Measurements from ENCODE around the gene CLDN25.
"Not testable (repeated sequence)": the region's sequence is repeated elsewhere in the genome, so short reads cannot be mapped to it uniquely, and the experiment has no call there.

CLDN25 gene

GRCh38 chr11:113781682-113782081 lies 2.1 kb downstream of the CLDN25 start:
- no peak overlapping the region for H3K4me3 ChIP-seq (ENCODE audit: low read depth, low read length)
- TF ChIP-seq, protein P1, sequence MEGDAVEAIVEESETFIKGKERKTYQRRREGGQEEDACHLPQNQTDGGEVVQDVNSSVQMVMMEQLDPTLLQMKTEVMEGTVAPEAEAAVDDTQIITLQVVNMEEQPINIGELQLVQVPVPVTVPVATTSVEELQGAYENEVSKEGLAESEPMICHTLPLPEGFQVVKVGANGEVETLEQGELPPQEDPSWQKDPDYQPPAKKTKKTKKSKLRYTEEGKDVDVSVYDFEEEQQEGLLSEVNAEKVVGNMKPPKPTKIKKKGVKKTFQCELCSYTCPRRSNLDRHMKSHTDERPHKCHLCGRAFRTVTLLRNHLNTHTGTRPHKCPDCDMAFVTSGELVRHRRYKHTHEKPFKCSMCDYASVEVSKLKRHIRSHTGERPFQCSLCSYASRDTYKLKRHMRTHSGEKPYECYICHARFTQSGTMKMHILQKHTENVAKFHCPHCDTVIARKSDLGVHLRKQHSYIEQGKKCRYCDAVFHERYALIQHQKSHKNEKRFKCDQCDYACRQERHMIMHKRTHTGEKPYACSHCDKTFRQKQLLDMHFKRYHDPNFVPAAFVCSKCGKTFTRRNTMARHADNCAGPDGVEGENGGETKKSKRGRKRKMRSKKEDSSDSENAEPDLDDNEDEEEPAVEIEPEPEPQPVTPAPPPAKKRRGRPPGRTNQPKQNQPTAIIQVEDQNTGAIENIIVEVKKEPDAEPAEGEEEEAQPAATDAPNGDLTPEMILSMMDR (IDR thresholded peaks at IDR 0.05; ENCODE audit: insufficient read depth, low read depth, low read length, missing control alignments) = no peak
- DNase-seq (ENCODE audit: low read depth) = no peak

DNA sequence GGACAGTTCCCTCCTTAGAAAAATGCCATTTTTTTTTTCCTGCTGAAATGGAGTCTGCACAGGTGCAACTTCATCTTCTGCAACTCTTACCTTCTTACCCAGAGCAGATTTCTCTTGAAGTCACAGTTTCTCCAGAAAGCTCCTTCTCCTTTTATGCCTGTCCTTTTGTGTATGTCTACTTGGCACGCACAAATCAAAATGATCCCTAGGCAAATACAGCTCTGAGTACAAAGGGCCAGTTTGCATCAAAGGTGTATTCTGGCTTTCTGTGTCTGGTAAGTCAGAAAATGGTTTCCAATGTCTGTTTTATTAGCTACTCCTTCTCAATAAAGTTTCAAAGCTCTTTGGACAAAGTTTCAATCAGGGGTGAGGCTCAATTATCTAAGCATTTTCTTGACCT lies 2.5 kb downstream of the CLDN25 start:
- TF ChIP-seq, protein P1 (IDR thresholded peaks at IDR 0.05; ENCODE audit: insufficient read depth, low read depth, low read length, missing control alignments) = no peak
- no peak overlapping the region for H3K4me3 ChIP-seq (ENCODE audit: low read depth, low read length)
- no peak for DNase-seq (ENCODE audit: low read depth)

DNA sequence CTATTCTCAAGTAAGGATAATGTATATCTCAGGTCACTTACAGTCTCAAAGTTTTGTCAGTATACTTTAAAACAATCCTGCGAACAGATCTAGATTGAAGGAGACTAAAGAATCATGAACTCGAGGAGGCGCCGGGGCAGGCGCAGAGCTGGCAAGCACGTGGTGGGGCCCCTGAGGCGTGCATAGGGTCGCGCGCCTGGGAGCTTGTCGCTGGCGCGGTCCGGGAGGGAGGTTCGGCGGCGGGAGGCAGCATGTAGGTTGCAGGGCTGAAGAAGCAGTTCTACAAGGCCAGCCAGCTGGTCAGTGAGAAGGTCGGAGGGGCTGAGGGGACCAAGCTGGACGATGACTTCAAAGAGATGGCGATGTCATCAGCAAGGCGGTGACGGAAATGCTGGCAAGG lies 9.4 kb downstream of the CLDN25 start:
- DNase-seq (ENCODE audit: low read depth); H3K4me3 ChIP-seq (ENCODE audit: low read depth, low read length): not testable (repeated sequence)

DNA sequence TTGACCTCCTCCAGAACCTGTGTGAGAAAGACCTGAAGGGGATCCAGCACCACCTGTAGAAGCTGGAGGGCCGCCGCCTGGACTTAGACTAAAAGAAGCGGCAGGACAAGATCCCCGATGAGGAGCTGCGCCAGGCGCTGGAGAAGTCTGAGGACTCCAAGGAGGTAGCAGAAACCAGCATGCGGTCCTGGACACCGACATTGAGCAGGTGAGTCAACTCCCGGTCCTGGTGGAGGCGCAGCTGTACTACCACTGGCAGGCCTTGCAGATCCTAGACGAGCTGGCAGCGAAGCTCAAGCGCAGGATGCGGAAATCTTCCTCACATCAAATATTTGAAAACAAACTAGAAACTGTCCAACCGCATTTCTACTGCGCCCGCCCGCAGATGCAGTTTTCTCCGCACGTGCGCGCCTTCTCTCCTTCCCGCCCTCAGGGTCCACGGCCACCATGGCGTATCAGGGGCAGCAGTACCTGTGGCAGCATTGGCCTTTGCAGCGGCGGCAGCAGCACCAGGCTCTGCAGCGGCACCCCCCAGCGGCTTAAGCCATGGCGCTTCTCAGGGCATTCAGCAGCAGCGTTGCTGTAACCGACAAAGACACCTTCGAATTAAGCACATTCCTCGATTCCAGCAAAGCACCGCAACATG lies 10.2 kb downstream of the CLDN25 start:
- TF ChIP-seq, protein P1 (IDR thresholded peaks at IDR 0.05; ENCODE audit: insufficient read depth, low read depth, low read length, missing control alignments) = no peak
- no peak for DNase-seq (ENCODE audit: low read depth)
- H3K4me3 ChIP-seq (ENCODE audit: low read depth, low read length) = no peak overlapping the region

DNA sequence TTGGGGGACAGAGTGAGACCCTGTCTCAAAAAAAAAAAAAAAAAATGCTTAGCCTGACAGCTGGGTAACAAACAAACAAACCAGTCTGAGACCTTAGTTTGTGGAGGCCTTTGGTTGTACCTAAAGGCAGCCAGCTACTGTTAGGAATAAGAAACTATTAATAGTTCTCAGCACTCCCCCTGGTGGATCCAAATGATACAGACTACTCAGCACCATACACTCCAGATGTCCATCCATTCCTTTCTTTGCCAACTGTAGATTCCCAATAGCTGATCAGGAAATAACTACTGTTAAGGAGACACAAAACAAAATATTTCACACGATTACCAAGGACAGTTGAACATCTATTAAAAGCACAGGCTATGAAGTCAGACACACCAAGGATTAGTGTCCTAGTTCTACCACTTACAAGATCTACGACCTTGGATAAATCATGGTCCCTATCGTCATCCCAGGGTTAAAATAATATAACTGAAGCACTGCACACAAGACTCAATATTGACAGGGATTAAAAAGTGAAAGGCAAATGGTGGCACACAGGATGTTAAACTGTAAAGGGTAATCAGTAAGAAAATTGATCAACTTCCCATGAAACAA lies 17.2 kb downstream of the CLDN25 start:
- no peak overlapping the region for H3K4me3 ChIP-seq (ENCODE audit: low read depth, low read length)
- peak; percentile 33 for DNase-seq (ENCODE audit: low read depth)
- TF ChIP-seq, protein P1 (IDR thresholded peaks at IDR 0.05; ENCODE audit: insufficient read depth, low read depth, low read length, missing control alignments) = peak; percentile 63

- H3K4me3 ChIP-seq (ENCODE audit: low read depth, low read length) = no peak overlapping the region
- DNase-seq (ENCODE audit: low read depth) = no peak
- TF ChIP-seq, protein P1 (IDR thresholded peaks at IDR 0.05; ENCODE audit: insufficient read depth, low read depth, low read length, missing control alignments) = no peak
These were observed 23.0 kb downstream of the CLDN25 start for GRCh38 chr11:113802621-113803020.

DNA sequence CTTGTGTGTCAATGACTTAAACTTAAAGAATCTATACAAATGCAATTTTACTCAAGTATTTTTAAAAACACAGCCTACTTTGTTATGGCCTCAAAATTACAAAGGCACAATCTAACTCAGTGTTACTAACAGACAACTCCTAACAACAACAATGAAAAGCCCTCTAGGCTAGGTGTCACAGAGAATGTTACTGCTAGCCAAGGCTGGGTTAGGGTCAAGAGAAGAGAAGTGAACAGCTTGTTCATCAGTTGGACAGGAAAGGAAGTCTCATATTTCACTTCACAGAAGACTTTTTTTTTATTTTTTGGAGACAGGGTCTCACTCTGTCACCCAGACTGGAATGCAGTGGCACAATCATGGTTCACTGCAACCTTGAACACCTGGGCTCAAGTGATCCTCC lies 26.0 kb downstream of the CLDN25 start:
- no peak for DNase-seq (ENCODE audit: low read depth)
- H3K4me3 ChIP-seq (ENCODE audit: low read depth, low read length) = no peak overlapping the region
- TF ChIP-seq, protein P1 (IDR thresholded peaks at IDR 0.05; ENCODE audit: insufficient read depth, low read depth, low read length, missing control alignments) = no peak
